DMS53 treated with DMSO at 0.1 percent for 48 hours (cell line): Measurements from ENCODE around the gene NUMB.

Source experiments
- DNase-seq: peaks from one replicate; lab custom pipeline; 2025; ENCODE audit not compliant: unreplicated experiment; lab: John Stamatoyannopoulos, UW

Gene NUMB

DNA sequence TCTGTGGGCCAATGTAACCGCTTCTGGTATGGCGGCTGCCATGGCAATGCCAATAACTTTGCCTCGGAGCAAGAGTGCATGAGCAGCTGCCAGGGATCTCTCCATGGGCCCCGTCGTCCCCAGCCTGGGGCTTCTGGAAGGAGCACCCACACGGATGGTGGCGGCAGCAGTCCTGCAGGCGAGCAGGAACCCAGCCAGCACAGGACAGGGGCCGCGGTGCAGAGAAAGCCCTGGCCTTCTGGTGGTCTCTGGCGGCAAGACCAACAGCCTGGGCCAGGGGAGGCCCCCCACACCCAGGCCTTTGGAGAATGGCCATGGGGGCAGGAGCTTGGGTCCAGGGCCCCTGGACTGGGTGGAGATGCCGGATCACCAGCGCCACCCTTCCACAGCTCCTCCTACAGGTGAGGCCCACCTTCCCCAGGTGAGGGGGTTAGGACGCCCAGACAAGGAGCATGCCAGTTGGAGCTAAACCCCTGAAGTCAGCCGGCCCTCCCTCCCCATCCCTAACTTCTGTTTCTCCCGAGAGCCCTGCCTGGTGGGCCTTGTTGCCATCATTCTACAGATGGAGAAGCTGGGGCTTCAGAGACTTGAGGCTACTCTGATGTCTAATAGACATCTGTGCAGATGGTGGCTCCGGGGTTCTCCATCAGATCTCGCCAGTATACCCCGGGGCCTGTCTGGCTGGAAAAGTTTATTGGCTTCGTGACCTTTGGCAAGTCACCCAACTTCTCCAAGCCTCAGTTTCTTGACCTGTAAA lies 195.7 kb downstream of the NUMB start:
- no peak for DNase-seq

DNA sequence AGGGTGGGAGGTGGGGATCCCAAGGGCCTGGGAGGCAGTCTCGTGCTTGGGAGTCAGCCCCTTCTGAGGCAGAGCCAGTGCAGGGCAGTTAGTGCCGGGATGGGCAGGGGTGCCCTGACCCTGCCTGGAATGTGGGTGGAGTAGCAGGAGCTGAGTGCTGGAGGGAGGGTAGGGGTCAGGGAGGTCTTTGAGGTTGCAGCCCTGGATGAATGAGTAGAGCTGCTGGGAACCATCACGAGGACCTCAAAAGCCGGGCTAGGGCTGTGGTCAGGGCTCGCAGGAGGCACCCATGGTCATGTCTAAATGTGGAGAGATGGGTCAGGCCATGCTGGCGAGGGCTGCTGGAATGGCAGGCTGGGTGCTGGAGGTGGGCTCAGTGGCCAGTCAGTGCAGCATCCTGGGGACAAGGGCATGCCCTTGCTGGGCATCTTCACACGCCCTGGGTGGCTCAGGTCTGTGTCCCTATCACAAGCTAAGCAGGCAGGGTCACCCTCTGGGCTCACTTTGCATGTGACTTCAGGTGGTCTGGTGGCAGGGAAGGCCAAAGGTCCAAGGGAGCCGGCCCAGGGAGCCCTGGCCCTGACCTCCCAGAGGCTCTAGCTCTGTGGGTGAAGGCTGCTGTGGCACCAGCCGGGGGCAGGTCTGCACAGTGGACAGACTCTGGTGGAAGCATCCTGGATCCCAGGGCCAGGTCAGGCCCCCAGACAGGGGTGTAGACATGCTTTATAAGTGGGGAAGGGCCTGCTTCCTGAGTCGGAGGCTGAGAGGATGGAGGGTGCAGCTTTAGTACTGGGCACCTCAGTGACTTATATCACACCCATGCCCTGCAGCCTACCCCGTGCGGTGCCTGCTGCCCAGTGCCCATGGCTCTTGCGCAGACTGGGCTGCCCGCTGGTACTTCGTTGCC lies 196.6 kb downstream of the NUMB start:
- no peak for DNase-seq

DNA sequence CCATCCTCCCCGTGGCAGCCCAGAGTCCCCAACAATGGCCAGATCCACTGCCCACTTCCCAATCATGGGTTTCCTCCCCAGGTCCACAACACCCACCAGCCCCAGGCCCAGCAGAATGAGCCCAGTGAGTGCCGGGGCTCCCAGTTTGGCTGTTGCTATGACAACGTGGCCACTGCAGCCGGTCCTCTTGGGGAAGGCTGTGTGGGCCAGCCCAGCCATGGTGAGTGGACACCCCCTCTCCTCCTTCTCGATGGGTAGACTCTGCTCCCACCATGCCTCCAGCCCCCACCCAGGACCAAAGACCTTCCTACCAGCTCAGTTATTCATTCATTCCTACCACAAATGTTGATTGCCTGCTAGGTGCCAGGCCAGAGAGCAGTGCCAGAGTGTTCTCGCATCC lies 197.3 kb downstream of the NUMB start:
- DNase-seq = no peak

DNA sequence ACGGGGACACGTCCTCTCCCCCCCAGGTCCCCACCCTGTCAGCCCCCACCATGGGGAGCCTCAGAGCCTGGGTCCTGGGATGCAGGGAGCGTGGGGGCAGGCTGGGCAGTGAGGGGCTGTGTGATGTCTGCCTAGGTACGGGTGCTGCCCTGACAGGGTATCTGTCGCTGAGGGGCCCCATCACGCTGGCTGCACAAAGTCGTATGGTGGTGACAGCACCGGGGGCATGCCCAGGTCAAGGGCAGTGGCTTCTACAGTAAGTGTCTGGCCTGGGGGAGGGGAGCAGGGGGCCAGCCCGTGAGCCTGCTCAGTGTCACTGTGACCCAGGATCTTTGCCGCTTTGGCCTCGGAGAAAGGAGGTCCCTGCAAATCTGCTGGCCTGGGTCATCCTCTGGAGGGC lies 197.8 kb downstream of the NUMB start:
- no peak for DNase-seq

DNA sequence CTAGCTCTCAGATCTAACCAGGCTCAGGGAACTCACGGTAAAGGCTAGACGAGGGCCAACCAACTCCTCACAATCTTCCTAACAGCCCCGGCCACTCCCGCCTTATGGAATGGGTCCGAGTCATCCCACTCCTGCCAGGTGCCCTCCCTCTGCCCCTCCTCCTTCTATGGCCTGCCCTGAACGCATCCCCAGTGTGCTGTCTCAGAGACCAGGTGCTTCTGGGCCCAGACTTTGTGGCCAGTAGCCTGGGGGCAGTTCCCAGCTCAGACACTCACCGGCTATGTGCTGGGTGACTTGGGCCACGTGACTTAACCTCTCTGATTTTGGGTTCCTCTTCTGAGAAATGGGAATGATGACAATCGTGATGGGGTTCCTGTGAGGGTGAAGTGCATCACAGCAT lies 198.5 kb downstream of the NUMB start:
- DNase-seq = no peak

DNA sequence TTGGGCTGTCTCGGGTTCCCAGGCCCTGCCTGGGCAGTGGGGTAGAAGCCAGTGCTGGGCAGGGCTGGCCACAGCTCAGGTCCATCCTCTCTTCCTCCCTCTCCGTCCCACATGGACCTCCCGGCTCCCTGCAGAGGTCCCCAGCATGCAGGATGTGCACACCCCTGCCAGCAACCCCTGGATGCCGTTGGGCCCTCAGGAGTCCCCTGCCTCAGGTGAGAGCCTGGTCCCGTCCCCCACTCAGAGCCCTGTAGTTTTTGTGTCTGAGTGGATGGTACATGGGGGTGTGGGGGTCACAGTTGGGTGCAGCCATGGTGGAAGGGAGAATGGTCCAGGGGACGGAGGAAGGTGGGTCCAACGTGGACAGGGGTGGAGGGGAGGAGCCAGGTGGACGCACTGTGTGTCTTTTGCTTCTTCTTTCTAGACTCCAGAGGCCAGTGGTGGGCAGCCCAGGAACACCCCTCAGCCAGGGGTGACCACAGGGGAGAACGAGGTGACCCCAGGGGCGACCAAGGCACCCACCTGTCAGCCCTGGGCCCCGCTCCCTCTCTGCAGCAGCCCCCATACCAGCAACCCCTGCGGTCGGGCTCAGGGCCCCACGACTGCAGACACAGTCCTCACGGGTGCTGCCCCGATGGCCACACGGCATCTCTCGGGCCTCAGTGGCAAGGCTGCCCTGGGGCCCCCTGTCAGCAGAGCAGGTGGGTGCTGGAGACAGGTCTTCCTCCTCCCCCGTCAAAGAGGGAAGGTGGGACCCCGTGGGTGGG lies 199.3 kb downstream of the NUMB start:
- no peak for DNase-seq

DNA sequence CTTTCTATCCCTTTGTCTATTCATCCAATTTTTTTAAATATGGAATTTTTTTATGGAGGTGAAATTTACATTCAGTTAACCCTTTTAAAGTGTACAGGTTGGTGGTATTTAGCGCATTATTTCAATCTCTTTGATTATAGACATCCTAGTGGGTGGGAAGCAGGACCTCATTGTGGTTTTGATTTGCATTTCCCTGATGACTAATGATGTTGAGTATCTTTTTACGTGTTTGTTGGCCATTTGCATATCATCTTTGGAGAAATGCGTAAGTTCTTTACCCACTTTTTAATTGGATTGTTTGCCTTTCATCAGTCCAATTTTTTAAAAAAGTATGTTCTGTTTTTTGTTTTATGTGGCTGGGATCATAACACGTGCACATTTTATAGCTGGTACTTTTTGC lies 200.3 kb downstream of the NUMB start:
- DNase-seq = no peak

DNA sequence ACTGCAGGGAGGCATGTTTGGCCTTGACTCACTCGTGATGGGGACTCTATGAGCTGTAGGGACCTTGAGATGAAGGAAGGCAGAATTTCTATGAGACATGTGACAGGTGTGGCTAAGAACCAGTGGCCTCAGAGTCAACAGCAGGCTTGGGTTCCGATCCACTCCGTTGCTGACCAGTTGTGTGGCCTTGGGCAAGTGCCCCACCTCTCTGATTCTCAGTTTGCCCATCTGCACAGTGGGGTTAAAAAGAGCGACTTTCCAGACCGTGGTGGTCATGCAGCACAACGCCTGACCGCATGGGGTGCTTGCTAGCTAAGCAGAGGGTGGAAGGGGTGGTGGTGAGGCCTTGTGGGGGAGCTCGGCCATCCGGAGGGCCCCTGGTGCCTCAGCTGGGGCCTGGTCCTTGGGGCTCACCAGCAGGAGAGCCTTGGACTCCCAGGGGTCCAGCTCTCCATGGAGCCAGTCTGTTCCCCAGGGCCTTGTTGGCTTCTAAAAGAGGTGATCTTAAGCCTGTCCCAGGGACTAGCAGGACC lies 202.6 kb downstream of the NUMB start:
- no peak for DNase-seq

DNA sequence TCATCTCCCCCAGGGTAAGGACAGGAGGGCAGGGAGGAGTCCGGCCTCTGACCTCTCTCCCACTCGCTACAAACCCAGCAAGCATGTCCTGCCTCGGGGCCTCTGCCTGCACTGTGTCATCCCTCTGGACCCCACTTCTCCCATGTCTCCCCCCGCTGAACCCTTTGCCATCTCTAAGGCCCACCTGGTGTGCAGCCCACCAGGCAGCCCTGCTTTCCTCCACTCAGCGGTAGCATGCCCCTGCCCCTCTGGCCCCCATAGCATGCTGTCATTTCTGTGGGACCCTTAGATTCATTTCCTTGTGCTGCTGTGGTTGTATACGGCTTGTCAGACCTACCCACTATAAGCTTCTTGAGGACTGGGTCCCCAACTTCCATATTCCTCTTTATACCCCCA lies 203.3 kb downstream of the NUMB start:
- DNase-seq = no peak

DNA sequence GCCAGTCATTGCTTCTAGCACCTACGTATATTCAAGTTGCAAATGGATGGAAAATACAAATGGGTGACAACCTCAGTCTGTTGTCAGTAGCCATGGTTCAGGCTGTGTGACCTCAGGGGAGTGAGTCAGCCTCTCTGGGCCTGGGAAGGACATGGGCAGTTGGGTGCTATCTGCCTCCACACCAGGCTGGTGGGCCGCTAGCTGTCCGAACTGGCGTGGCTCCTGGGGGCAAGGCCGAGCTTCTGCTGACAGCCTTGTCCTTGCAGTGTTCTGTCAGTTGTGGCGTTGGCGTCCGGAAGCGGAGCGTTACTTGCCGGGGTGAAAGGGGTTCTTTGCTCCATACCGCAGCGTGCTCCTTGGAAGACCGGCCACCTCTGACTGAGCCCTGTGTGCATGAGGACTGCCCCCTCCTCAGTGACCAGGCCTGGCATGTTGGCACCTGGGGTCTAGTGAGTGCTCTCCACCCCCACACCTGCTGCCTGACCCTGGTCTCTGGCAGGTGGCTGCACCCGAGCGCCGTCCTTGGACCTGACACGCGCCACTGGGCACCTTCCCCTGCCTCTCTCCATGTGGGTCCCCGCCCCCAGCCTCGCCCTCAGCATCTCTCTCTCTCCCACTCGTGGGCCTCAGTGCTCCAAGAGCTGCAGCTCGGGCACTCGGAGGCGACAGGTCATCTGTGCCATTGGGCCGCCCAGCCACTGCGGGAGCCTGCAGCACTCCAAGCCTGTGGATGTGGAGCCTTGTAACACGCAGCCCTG lies 203.9 kb downstream of the NUMB start:
- no peak for DNase-seq

DNA sequence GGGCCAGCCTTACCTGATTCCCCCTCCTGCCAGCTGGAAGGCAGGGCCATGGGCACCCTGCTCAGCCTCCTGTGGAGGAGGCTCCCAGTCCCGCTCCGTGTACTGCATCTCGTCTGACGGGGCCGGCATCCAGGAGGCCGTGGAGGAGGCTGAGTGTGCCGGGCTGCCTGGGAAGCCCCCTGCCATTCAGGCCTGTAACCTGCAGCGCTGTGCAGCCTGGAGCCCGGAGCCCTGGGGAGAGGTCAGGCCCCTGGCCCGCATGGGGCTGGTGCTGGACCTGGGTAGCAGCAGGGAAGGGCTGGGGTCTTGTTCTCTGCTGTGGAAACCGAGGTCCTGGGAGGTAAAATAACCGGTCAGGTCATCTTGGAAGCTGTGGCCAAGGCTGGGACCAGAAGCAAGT lies 204.6 kb downstream of the NUMB start:
- no peak for DNase-seq

DNA sequence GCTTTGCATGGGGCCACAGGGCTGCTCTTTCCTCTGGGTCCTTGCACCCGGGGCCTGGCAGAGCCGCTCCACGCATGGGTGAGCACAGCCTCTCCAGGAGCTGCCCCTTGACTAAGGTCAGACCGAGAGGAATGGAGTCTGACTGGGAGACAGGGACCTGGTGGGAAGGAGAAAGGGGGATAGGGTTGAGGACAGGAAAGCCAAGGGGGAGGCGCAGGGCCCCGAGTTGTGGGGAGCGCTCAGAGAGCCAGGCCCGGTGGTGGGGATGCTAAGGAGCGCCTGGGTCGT lies 205.1 kb downstream of the NUMB start:
- DNase-seq = no peak

DNA sequence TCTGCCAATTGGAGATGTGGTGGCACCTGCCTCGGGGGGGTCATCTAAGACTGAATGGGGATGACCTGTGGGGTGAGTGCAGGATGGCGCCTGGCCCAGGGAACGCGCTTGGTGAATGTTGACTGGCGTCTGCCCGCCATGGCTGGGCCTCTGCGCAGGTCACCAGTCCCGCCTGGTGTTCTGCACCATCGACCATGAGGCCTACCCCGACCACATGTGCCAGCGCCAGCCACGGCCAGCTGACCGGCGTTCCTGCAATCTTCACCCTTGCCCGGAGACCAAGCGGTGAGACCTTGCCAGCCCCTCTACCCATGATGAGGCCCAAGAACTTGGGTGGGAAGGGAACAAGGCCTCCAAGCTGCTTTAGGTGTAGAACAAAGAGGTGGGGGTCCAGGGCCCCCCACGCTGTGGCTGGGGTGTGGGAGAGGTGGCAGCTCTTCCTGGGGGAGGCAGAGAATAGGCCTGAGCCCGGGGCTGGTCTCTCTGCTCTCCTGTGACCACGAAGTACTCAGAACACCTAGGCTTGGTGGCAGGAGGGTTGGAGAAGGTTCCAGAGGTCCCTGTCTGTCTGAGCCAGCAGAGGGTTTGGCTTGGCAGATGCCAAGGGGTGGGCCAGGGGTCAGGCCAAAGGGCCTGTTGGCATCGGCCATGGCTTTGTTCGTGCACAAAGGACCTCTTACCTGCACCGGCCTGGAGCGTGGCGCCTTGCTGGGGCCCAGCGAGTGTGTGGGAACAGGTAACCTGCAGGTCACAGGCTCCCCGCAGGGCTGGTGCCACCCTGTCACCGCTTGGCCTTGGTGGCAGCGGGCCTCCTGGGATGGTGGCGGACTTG lies 205.6 kb downstream of the NUMB start:
- no peak for DNase-seq

DNA sequence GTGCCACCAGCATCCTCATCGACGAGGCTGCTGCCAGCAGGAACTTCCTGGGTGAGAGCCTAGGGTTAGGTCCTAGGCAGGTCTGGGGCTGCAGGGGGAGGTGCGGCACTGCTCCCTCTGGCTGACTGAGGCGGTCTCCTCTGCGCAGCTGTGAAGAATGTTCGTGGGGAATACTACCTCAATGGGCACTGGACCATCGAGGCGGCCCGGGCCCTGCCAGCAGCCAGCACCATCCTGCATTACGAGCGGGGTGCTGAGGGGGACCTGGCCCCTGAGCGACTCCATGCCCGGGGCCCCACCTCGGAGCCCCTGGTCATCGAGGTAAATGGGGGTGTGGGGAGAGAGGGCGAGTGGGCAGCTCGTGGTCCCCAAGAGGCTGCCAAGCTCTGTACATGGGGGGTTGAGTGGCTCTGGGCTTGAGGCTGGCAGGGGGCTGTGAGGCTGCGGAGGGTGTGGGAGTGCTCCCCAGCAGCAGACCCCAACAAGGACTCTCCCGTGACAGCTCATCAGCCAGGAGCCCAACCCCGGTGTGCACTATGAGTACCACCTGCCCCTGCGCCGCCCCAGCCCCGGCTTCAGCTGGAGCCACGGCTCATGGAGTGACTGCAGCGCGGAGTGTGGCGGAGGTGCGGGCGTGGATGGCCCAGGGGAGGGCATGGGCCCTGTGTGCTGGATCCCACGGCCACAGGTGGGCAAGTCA lies 206.7 kb downstream of the NUMB start:
- DNase-seq = no peak

DNA sequence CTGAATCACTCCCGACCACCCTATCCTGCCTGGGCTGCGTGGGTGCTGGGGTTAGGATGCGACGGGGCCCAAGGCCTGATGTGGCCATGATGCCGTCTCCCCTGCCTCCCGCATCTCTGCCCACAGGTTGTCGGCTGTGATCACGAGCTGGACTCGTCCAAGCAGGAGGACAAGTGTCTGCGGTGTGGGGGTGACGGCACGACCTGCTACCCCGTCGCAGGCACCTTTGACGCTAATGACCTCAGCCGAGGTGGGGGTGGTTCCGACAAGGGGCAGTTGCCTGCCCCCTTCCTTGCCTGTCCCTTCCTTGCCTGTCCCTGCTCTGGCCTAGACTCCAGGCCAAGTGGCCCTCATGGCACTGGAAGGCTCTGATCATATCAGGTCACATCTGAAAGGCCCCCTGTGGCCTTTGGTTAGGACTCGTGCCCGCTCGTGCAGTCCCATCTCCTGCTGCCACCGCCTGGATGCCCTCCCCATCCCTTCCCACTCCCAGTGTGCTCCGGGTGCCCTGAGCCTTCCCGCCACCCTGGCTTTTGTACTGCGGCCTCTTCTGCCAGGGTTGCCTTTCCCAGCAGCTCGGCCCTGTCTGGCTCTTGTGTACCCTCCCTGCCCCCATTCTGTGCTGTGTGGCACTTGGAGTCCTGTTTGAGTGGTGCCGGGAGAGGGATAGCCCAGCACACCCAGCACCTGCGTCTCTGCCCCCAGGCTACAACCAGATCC lies 207.4 kb downstream of the NUMB start:
- DNase-seq = no peak

DNA sequence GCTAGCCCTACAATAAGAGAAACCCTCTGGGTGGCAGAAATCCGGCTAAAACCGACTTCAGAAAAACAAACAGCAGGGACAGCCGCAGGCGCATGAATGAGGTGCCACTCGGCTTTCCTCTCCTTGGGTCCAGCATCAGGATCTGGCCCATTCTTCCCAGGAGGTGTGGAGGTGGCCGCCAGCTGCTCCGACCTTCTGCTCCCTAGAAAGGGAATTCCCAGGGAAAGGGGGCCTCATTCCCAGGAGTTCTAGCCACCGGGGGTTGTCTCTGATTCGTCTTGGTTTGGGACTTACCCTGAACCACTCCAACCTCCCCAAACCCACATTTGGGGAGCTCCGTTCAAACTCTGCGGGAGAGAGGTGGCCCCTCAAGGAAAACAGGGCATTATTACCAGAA lies 208.0 kb downstream of the NUMB start:
- DNase-seq = no peak

DNA sequence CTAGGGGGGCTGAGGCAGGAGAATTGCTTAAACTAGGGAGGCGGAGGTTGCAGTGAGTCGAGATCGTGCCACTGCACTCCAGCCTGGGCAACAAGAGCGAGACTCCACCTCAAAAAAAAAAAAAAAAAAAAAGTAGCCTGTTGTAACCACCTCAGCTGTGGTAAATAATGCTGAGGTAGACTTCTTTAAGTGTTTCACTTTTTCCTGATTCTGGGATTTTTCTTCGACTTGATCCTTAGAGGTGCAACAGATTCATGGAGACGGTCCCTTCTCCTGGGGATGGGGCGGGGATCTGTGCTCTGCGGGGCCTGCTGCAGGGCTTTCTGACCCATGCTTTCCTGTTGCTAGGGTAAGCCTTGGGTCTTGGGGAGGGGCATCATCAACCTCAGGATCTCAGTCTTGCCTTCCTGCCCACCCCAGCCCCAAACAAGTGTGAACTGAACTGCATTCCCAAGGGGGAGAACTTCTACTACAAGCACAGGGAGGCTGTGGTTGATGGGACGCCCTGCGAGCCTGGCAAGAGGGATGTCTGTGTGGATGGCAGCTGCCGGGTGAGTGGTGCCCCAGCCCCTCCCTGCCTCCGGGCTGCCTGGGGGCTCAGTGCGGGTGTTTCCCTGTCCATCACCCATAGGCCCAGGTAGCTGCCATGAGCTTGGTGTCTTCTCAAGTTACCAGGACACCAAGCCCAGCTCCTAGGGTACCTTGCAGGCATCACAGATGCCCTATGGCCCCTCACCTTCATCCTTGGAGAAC lies 208.6 kb downstream of the NUMB start:
- DNase-seq = no peak

DNA sequence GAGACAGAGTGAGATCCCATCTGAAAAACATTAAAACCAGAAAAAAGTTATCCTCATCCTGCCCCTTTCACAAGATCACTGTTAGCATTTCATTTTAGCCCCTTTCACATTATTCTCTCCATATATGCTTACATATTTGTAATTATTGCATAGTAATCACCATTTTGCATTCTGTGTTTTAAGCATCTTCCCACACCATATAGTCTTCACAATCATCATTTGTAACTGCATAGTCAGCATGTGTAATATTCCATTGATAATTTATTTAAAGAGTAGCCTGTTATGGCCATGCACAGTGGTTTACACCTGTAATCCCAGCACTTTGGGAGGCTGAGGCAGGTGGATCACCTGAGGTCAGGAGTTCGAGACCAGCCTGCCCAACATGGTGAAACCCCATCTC lies 209.2 kb downstream of the NUMB start:
- DNase-seq = no peak
